ENCODE results near the gene ARAP1.

- TF ChIP-seq POLR2A (IDR thresholded peaks at IDR 0.05): no peak
- TF ChIP-seq, protein P1, sequence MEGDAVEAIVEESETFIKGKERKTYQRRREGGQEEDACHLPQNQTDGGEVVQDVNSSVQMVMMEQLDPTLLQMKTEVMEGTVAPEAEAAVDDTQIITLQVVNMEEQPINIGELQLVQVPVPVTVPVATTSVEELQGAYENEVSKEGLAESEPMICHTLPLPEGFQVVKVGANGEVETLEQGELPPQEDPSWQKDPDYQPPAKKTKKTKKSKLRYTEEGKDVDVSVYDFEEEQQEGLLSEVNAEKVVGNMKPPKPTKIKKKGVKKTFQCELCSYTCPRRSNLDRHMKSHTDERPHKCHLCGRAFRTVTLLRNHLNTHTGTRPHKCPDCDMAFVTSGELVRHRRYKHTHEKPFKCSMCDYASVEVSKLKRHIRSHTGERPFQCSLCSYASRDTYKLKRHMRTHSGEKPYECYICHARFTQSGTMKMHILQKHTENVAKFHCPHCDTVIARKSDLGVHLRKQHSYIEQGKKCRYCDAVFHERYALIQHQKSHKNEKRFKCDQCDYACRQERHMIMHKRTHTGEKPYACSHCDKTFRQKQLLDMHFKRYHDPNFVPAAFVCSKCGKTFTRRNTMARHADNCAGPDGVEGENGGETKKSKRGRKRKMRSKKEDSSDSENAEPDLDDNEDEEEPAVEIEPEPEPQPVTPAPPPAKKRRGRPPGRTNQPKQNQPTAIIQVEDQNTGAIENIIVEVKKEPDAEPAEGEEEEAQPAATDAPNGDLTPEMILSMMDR (IDR thresholded peaks at IDR 0.05): no peak
Measured at GRCh38 chr11:72783144-72783905, 31.1 kb upstream of the ARAP1 start.

Measured in Peyer's patch (tissue), 4 donors.